A549 (cell line): ENCODE measurements around the gene ARHGAP22. TPM values are rescaled to one million over a fixed set of nuclear protein-coding genes. Genes with fewer than 3 reads are reported as not detected.

Source experiments
- ATAC-seq, 2 experiments: fragments of 200-7000 bp in 1 of 2; fragments of >200 bp in 1 of 2; cut with Nextera tagmentation in 1 of 2; cut with Tn5 transposase in 1 of 2; 3 replicates each; pipeline versions ENCODE4 v1.8.0 to v1.9.1; 2018 to 2020; ENCODE audit warnings: mild to moderate bottlenecking in 1 of 2, moderate library complexity in 1 of 2
- CTCF ChIA-PET: fragments of 300-600 bp; sonication (Branson Sonifier 250); formaldehyde crosslinking; extraction: SDS; loops from one replicate; lab custom pipeline; 2021; ENCODE audit warnings: antibody characterized with exemption, inconsistent platforms; lab: Yijun Ruan, JAX
- POLR2A ChIA-PET: fragments of 350-600 bp; formaldehyde crosslinking; extraction: SDS; loops from one replicate; lab custom pipeline; 2021; ENCODE audit warnings: antibody characterized with exemption, inconsistent platforms; lab: Yijun Ruan, JAX
- DNase-seq, 2 experiments: peaks; one replicate each; pipeline versions ENCODE4 v3.0.0 to v3.0.0-alpha.2; 2011 to 2016; ENCODE audit warnings: low read depth in 1 of 2, low spot score in 1 of 2
- FAIRE-seq: peaks from 2 replicates; lab custom pipeline; 2011; peaks lifted over from hg19 to GRCh38; lab: Jason Lieb, UNC
- H3K27ac ChIP-seq, 2 experiments: fragments of >200 bp; sonication (Bioruptor Twin); formaldehyde crosslinking; 3 replicates each; pipeline ENCODE4 v1.5.1; 2016 to 2017
- H3K4me1 ChIP-seq: fragments of >200 bp; sonication (Bioruptor Twin); formaldehyde crosslinking; 3 replicates; pipeline ENCODE4 v1.6.1; 2016
- H3K4me2 ChIP-seq: fragments of >200 bp; sonication (Bioruptor Twin); formaldehyde crosslinking; 3 replicates; pipeline ENCODE4 v1.6.1; 2016
- H3K4me3 ChIP-seq: fragments of >200 bp; sonication (Bioruptor Twin); formaldehyde crosslinking; 3 replicates; pipeline ENCODE4 v1.5.1; 2016
- H3K9me3 ChIP-seq: fragments of >200 bp; sonication (Bioruptor Twin); formaldehyde crosslinking; 3 replicates; pipeline ENCODE4 v1.6.1; 2016
- BHLHE40 ChIP-seq: IDR thresholded peaks from 2 replicates; pipeline ENCODE4 v1.6.1; 2012; ENCODE audit warnings: low read depth, low read length, inconsistent platforms
- CBX8 ChIP-seq: fragments of 200-600 bp; sonication (generic); IDR thresholded peaks from 2 replicates; pipeline ENCODE4 v1.6.1; 2016
- CEBPB ChIP-seq, 2 experiments: fragments of >200 bp in 1 of 2; sonication (Bioruptor Twin) in 1 of 2; formaldehyde crosslinking in 1 of 2; IDR thresholded peaks; 2 replicates each; pipeline ENCODE4 v1.6.1; 2012 to 2016
- CHD2 ChIP-seq: fragments of 150-350 bp; IDR thresholded peaks from 2 replicates; pipeline ENCODE4 v1.6.1; 2014; ENCODE audit warnings: low read length; ENCODE audit not compliant: partially characterized antibody
- CHD4 ChIP-seq: fragments of 200-600 bp; sonication (generic); IDR thresholded peaks from 2 replicates; pipeline ENCODE4 v1.6.1; 2016; ENCODE audit warnings: antibody characterized with exemption, mild to moderate bottlenecking, borderline replicate concordance
- ELK1 ChIP-seq: fragments of 150-350 bp; IDR thresholded peaks from 2 replicates; pipeline ENCODE4 v1.6.1; 2014; ENCODE audit warnings: low read depth, mild to moderate bottlenecking, low read length
- FOSB ChIP-seq: fragments of 250-450 bp; sonication (Bioruptor Pico); IDR thresholded peaks from 2 replicates; pipeline ENCODE4 v1.5.0; 2020; ENCODE audit warnings: mild to moderate bottlenecking, moderate library complexity
- FOSL2 ChIP-seq, 2 experiments: fragments of 450-650 bp in 1 of 2; fragments of >200 bp in 1 of 2; sonication (Bioruptor Twin) in 1 of 2; formaldehyde crosslinking; IDR thresholded peaks; 2 replicates each; pipeline versions ENCODE4 v1.5.0 to v1.6.1; 2016 to 2020; ENCODE audit warnings: mild to moderate bottlenecking in 1 of 2, moderate library complexity in 1 of 2
- HDAC2 ChIP-seq: fragments of 200-600 bp; sonication (generic); IDR thresholded peaks from 2 replicates; pipeline ENCODE4 v1.6.1; 2016
- HEYL ChIP-seq: fragments of 250-450 bp; sonication (Bioruptor Pico); IDR thresholded peaks from 2 replicates; pipeline ENCODE4 v1.8.0; 2021; ENCODE audit warnings: mild to moderate bottlenecking, moderate library complexity
- HMGXB4 ChIP-seq: fragments of 250-450 bp; sonication (Bioruptor Pico); IDR thresholded peaks from 2 replicates; pipeline ENCODE4 v1.5.0; 2021; ENCODE audit warnings: mild to moderate bottlenecking, moderate library complexity, borderline replicate concordance
- HOXB5 ChIP-seq: fragments of 250-450 bp; sonication (Bioruptor Pico); IDR thresholded peaks from 2 replicates; pipeline ENCODE4 v1.5.0; 2020; ENCODE audit warnings: mild to moderate bottlenecking, moderate library complexity
- NPAS2 ChIP-seq: fragments of 250-450 bp; sonication (Bioruptor Pico); IDR thresholded peaks from 2 replicates; pipeline ENCODE4 v1.8.0; 2022; ENCODE audit warnings: mild to moderate bottlenecking, moderate library complexity, borderline replicate concordance
- RCOR1 ChIP-seq: fragments of 150-350 bp; IDR thresholded peaks from 2 replicates; pipeline ENCODE4 v1.6.1; 2014; ENCODE audit warnings: antibody characterized with exemption, low read length, low read depth
- RNF2 ChIP-seq: fragments of 200-600 bp; sonication (generic); IDR thresholded peaks from 2 replicates; pipeline ENCODE4 v1.6.1; 2016; ENCODE audit warnings: low read depth, mild to moderate bottlenecking, antibody characterized with exemption, moderate library complexity, borderline replicate concordance
- SMC3 ChIP-seq: fragments of >200 bp; sonication (Bioruptor Twin); formaldehyde crosslinking; IDR thresholded peaks from 3 replicates; pipeline ENCODE4 v1.6.1; 2018; ENCODE audit warnings: inconsistent platforms
- TP53 ChIP-seq: fragments of 250-450 bp; sonication (Bioruptor Pico); IDR thresholded peaks from 2 replicates; pipeline ENCODE4 v1.5.0; 2021; ENCODE audit warnings: mild to moderate bottlenecking, moderate library complexity
- WGBS: methylation state at CpG from one replicate; pipeline ENCODE4 v1.1.6; 2017; ENCODE audit errors: missing lambda C conversion rate; 5-methylcytosine and 5-hydroxymethylcytosine counted together
- polyA plus RNA-seq, 4 experiments: library from polyadenylated mRNA; depleted of rRNA in 3 of 4; stranded (reverse); fragments of >200 nt; fragmentation: RNase III in 1 of 4; extraction: RNeasy Plus Mini Kit Qiagen cat#74134 plus additional on column Dnase treatment in 1 of 4; gene quantifications; 2 replicates in 3 of 4; 3 replicates in 1 of 4; pipeline ENCODE4 v1.2.3, GENCODE V29; 2011 to 2017
- TF ChIP-seq, protein P1 (sequence below): IDR thresholded peaks from 2 replicates; pipeline ENCODE4 v1.6.1; 2012
- TF ChIP-seq, protein P2 (sequence below): fragments of 450-650 bp; IDR thresholded peaks from 2 replicates; pipeline ENCODE4 v1.6.1; 2014; ENCODE audit warnings: antibody characterized with exemption
- TF ChIP-seq, protein P3 (sequence below): fragments of >200 bp; sonication (Bioruptor Twin); formaldehyde crosslinking; IDR thresholded peaks from 3 replicates; pipeline ENCODE4 v1.5.1; 2016

ARHGAP22 gene
- polyA plus RNA-seq, 2 of the 4 experiments (the other 2 are of a cell fraction) = 1.9 to 3.2 TPM

GRCh38 chr10:48511066-48511874 is 93.6 kb downstream of the ARHGAP22 start:
- WGBS = 84% methylated on average over 13 of the region's 13 CpGs
- H3K9me3 ChIP-seq = peaks cover 11% of the 10 kb centered on the region; the same call in 2 of the 3 replicates
- CTCF ChIA-PET = interaction anchor here (1.6 kb wide), 1 partner anchor 9 kb away, joined by 3 read pairs; no protein-coding TSS in a partner anchor

More at GRCh38 chr10:48511066-48511874, 93.6 kb downstream of the ARHGAP22 start:
- H3K4me3 ChIP-seq = no peak overlapping the region
- no peak for ATAC-seq
- POLR2A ChIA-PET = no interaction called here
- no peak overlapping the region for H3K27ac ChIP-seq
- no peak overlapping the region for H3K4me2 ChIP-seq
- FAIRE-seq = no peak
- no peak for DNase-seq
- peaks cover 6% of the 10 kb centered on the region; the same call in 1 of the 3 replicates for H3K4me1 ChIP-seq
- TF ChIP-seq, protein P1, sequence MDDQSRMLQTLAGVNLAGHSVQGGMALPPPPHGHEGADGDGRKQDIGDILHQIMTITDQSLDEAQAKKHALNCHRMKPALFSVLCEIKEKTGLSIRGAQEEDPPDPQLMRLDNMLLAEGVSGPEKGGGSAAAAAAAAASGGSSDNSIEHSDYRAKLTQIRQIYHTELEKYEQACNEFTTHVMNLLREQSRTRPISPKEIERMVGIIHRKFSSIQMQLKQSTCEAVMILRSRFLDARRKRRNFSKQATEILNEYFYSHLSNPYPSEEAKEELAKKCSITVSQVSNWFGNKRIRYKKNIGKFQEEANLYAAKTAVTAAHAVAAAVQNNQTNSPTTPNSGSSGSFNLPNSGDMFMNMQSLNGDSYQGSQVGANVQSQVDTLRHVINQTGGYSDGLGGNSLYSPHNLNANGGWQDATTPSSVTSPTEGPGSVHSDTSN = no peak
- no peak for TF ChIP-seq HEYL (CRISPR knock-in tag)
- TF ChIP-seq FOSB = no peak
- no peak for TF ChIP-seq CBX8
- TF ChIP-seq ELK1 = no peak
- TF ChIP-seq RNF2 = no peak
- no peak for TF ChIP-seq BHLHE40
- TF ChIP-seq CEBPB (IDR thresholded peaks at IDR 0.05) = no peak
- no peak for TF ChIP-seq CHD4
- TF ChIP-seq TP53 (CRISPR knock-in tag) = no peak
- no peak for TF ChIP-seq NPAS2 (CRISPR knock-in tag)
- no peak for TF ChIP-seq FOSL2 (IDR thresholded peaks at IDR 0.05)
- no peak for TF ChIP-seq FOSL2 (CRISPR knock-in tag; IDR thresholded peaks at IDR 0.05)
- TF ChIP-seq RCOR1 = no peak
- TF ChIP-seq, protein P2, sequence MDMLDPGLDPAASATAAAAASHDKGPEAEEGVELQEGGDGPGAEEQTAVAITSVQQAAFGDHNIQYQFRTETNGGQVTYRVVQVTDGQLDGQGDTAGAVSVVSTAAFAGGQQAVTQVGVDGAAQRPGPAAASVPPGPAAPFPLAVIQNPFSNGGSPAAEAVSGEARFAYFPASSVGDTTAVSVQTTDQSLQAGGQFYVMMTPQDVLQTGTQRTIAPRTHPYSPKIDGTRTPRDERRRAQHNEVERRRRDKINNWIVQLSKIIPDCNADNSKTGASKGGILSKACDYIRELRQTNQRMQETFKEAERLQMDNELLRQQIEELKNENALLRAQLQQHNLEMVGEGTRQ = no peak
- TF ChIP-seq HDAC2 = no peak
- no peak for TF ChIP-seq HOXB5 (CRISPR knock-in tag)
- TF ChIP-seq, protein P3, sequence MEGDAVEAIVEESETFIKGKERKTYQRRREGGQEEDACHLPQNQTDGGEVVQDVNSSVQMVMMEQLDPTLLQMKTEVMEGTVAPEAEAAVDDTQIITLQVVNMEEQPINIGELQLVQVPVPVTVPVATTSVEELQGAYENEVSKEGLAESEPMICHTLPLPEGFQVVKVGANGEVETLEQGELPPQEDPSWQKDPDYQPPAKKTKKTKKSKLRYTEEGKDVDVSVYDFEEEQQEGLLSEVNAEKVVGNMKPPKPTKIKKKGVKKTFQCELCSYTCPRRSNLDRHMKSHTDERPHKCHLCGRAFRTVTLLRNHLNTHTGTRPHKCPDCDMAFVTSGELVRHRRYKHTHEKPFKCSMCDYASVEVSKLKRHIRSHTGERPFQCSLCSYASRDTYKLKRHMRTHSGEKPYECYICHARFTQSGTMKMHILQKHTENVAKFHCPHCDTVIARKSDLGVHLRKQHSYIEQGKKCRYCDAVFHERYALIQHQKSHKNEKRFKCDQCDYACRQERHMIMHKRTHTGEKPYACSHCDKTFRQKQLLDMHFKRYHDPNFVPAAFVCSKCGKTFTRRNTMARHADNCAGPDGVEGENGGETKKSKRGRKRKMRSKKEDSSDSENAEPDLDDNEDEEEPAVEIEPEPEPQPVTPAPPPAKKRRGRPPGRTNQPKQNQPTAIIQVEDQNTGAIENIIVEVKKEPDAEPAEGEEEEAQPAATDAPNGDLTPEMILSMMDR = no peak
- no peak for TF ChIP-seq CHD2
- no peak for TF ChIP-seq SMC3
- no peak for TF ChIP-seq HMGXB4
